Activated CD8-positive, alpha-beta T cell treated with anti-CD3 and anti-CD28 coated beads, Interleukin-2, amount 10 ng/mL, durations not matched to agents 7 days and 5 days (primary cell): ENCODE results near the gene SLK. TPM values are rescaled to one million over a fixed set of nuclear protein-coding genes. Genes with fewer than 3 reads are reported as not detected.

Experiments used
- ATAC-seq: fragments of 150-1000 bp; cut with Tn5 transposase; one replicate; pipeline ENCODE4 v1.10.0; 2021; ENCODE audit warnings: moderate library complexity
- CTCF ChIA-PET: fragments of 350-600 bp; sonication (Branson Sonifier 250); formaldehyde crosslinking; loops from one replicate; lab custom pipeline; 2021; ENCODE audit warnings: antibody characterized with exemption; lab: Charles Lee
- POLR2A ChIA-PET: fragments of 350-600 bp; sonication (Branson Sonifier 250); formaldehyde crosslinking; loops from one replicate; lab custom pipeline; 2021; ENCODE audit warnings: antibody characterized with exemption; lab: Charles Lee
- DNase-seq: peaks from one replicate; pipeline ENCODE4 v3.0.0-alpha.2; 2020
- H3K27ac Mint-ChIP-seq: one replicate; pipeline ENCODE4 v1.8.0; 2021; ENCODE audit warnings: mild to moderate bottlenecking, mixed read lengths
- H3K27me3 Mint-ChIP-seq: one replicate; pipeline ENCODE4 v1.8.0; 2021; ENCODE audit warnings: low read depth, mixed read lengths
- H3K36me3 Mint-ChIP-seq: one replicate; pipeline ENCODE4 v1.8.0; 2021; ENCODE audit warnings: low read depth, mixed read lengths
- H3K4me1 Mint-ChIP-seq: one replicate; pipeline ENCODE4 v1.8.0; 2021; ENCODE audit warnings: low read depth, mixed read lengths
- H3K4me3 Mint-ChIP-seq: one replicate; pipeline ENCODE4 v1.8.0; 2021; ENCODE audit warnings: mild to moderate bottlenecking, mixed read lengths
- H3K9me3 Mint-ChIP-seq: one replicate; pipeline ENCODE4 v1.8.0; 2022; ENCODE audit warnings: mixed read lengths; ENCODE audit not compliant: insufficient read depth
- total RNA-seq, 2 experiments: library from RNA; stranded (reverse); gene quantifications; one replicate each; pipeline ENCODE4 v1.2.3, GENCODE V29; 2021

Gene SLK
- total RNA-seq, 2 experiments from 2014 or later, result 32.6 to 33.5 TPM

DNA sequence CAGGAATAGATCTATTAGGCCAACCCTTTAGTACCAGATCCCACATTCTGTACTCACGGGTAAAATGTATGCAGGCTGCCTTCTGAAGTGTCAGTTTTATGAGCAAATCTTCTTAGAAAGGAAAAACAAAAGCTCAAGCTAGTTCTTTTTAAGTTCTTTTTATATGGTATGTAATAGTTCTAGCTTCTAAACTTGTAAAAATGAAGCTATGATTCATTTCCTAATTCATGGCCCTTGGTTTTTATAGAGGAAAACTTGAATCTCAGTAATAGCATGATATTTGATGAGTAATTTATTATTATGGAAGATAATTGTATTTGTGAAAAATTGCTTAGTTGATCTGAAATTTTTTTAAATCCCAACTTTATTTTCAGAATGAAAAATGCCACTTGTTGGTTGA, 54.3 kb downstream of the SLK start:
- POLR2A ChIA-PET, result no interaction called here

DNA sequence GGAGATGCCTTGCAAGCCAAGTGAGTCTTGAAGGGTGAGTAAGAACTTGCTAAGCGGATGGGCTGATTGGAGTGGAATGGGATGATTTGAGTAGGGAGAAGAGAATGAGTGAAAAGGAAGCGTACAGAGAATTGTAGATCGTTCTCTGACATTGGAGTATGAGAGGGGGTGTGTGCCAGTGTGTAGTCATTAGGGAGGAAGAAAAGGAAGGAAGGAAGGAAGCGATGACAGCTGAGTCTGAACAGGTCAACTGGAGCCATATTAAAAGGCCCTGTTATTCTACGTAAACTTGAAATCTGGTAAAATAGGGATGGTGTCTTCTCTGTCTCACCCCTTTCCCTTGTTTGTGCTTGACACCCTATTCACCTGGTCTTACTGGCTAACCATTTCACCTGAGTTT, 55.1 kb downstream of the SLK start:
- ChIA-PET POLR2A (no interaction called here), CTCF (interaction anchor here (1.5 kb wide), 1 partner anchor 100 kb away, joined by 4 read pairs; the partner anchor contains the start of gene SFR1)
- H3K4me3 Mint-ChIP-seq, result no peak overlapping the region
- DNase-seq, result no peak
- H3K27me3 Mint-ChIP-seq, result no peaks in the 10 kb centered on the region
- H3K4me1 Mint-ChIP-seq, result no peaks in the 10 kb centered on the region
- H3K9me3 Mint-ChIP-seq, result no peaks in the 10 kb centered on the region
- no peak for ATAC-seq
- no peak overlapping the region for H3K27ac Mint-ChIP-seq
- H3K36me3 Mint-ChIP-seq, result peaks cover 58% of the 10 kb centered on the region

More for the DNA sequence above, 54.3 kb downstream of the SLK start:
- Mint-ChIP-seq H3K4me3 (no peak overlapping the region), H3K9me3 (no peaks in the 10 kb centered on the region), H3K27me3 (no peaks in the 10 kb centered on the region), H3K36me3 (peaks cover 58% of the 10 kb centered on the region), H3K4me1 (no peaks in the 10 kb centered on the region), H3K27ac (no peak overlapping the region)
- CTCF ChIA-PET, result interaction anchor here (1.4 to 1.5 kb wide), 2 partner anchors 101 to 137 kb away, joined by 3 to 4 read pairs; partner anchors contain the start of gene SFR1
- ATAC-seq (no peak), DNase-seq (no peak)

DNA sequence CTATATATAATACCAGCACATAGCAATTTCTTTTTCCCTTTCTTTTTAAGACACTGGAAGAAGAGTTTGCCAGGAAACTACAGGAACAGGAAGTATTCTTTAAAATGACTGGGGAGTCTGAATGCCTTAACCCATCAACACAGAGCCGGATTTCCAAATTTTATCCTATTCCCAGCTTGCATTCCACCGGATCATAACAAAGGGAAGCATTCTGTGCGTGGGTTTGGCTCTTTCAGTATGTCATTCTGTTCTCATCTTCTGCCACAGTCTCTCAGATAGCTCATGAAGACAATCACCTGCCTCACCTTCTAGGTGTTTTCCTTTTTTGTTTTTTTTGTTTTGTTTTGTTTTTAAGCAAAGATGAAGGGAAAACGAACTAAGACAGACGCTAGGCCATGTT, 58.6 kb downstream of the SLK start:
- ChIA-PET CTCF (interaction anchor here (1.1 to 1.4 kb wide), 5 partner anchors 8 to 137 kb away, joined by 3 to 6 read pairs (median 3); partner anchors contain the start of gene SFR1), POLR2A (no interaction called here)
- H3K36me3 Mint-ChIP-seq, result peaks cover 47% of the 10 kb centered on the region

DNA sequence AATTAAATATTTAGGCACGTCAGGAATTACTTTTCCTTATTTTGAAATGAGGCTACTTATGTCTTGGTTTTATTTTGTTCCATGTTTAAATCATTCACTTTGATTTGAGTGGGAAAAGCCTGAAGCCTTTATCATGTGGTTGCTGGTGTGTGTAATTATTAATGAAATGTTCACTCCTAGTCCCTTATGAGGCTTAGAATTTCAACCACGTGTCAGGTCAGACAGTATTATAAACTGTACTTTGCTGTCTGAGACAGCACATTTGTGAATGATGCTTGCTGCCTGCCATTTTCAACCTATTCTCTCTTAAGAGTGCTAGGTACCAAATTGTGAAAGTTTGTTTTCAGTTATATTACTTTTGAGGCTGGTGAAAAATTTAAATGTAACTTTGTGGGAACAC, 59.8 kb downstream of the SLK start:
- no peak overlapping the region for H3K4me3 Mint-ChIP-seq
- DNase-seq, result no peak
- peaks cover 41% of the 10 kb centered on the region for H3K36me3 Mint-ChIP-seq
- POLR2A ChIA-PET, result no interaction called here
- H3K27me3 Mint-ChIP-seq, result no peaks in the 10 kb centered on the region
- CTCF ChIA-PET, result interaction anchor here (1.2 kb wide), 1 partner anchor 139 kb away, joined by 6 read pairs; no protein-coding TSS in a partner anchor
- H3K9me3 Mint-ChIP-seq, result no peaks in the 10 kb centered on the region
- H3K4me1 Mint-ChIP-seq, result no peaks in the 10 kb centered on the region
- no peak for ATAC-seq
- no peak overlapping the region for H3K27ac Mint-ChIP-seq

More for the DNA sequence above, 58.6 kb downstream of the SLK start:
- no peak overlapping the region for H3K27ac Mint-ChIP-seq
- H3K27me3 Mint-ChIP-seq, result no peaks in the 10 kb centered on the region
- no peak for ATAC-seq
- H3K4me1 Mint-ChIP-seq, result no peaks in the 10 kb centered on the region
- no peaks in the 10 kb centered on the region for H3K9me3 Mint-ChIP-seq
- DNase-seq, result no peak
- H3K4me3 Mint-ChIP-seq, result no peak overlapping the region

DNA sequence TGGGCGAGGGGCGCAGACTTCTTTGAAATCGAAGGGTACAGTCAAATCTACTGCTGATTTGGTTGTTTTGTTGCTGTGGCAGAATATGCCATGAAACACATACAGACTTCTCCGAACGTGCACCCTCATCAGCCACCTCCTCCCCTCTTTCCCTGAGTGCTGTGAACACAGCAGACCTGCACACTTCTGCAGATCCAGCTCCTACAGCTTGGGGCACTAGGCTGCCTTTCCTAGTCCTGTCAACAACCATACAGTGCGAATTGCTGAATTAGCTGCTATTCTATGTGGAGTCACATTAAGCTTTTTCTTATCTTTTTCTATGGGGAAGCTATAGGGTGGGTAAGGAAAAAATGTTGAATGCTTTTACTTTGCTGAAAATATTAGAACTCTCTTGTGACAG, 61.2 kb downstream of the SLK start:
- peaks cover 31% of the 10 kb centered on the region for H3K36me3 Mint-ChIP-seq
- H3K27me3 Mint-ChIP-seq, result no peaks in the 10 kb centered on the region
- no peaks in the 10 kb centered on the region for H3K4me1 Mint-ChIP-seq
- no peak overlapping the region for H3K4me3 Mint-ChIP-seq
- no peak overlapping the region for H3K27ac Mint-ChIP-seq
- DNase-seq (no peak), ATAC-seq (no peak)
- H3K9me3 Mint-ChIP-seq, result no peaks in the 10 kb centered on the region
- ChIA-PET CTCF (interaction anchor here (0.8 to 2.5 kb wide), 11 partner anchors 10 to 140 kb away, joined by 3 to 12 read pairs (median 4); partner anchors contain the start of gene SFR1), POLR2A (no interaction called here)

DNA sequence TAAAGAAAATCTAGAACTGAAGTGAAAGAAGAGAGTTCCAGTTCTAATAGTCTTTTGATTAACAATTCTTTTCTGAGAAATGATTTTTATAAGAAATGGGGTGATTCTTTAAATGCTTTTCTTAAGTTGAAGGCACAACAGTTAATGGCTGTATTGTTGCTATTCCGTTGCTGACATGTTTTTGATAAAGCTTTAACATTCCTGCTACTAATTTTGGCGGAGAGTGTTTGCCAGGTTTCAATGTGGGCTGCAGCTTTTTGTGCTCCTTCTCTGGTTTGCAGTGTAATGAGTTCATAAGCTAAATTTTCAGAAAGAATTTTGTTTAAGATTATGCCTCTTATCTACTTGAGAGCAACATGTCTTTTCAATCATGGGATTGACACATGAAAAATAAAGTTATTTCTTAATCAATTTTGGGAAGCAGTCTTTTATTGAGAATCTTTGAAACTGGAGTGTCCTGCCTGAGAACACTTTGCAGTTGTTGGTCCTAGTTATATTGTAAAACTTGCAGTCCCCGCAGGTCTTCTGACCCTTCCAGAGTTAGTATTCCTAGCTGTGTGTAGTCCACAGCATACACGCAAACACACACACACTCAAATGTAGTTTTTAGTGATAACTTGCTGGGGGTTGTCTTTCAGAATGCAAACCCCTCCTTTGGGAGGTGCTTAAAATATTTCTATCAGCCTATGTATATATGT, 62.0 kb downstream of the SLK start:
- Mint-ChIP-seq H3K9me3 (no peaks in the 10 kb centered on the region), H3K27ac (no peak overlapping the region), H3K27me3 (no peaks in the 10 kb centered on the region), H3K4me1 (no peaks in the 10 kb centered on the region), H3K36me3 (peaks cover 25% of the 10 kb centered on the region), H3K4me3 (no peak overlapping the region)
- DNase-seq, result no peak
- ChIA-PET POLR2A (interaction anchor here (0.6 kb wide), 1 partner anchor 93 kb away, joined by 5 read pairs; the partner anchor contains the start of gene SFR1), CTCF (interaction anchor here (0.6 to 2.5 kb wide), 13 partner anchors 11 to 141 kb away, joined by 3 to 12 read pairs (median 4); partner anchors contain the start of gene SFR1)
- ATAC-seq, result no peak

DNA sequence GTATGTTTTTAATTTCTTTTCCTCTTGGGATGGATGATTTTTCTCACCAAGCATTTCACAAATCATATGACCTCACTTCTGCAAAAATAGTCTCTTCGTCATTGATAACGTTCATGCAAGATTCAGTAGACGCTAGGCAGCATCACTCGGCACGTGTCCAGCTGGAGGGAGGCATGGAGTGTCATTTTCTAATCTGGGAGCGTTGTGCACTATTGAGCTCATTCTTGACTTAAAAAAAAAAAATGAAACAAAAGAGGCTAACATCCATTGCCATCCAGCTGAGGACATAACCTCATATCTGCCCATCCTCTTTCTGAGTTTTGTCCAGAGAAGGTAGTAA, 62.6 kb downstream of the SLK start:
- POLR2A ChIA-PET, result interaction anchor here (0.6 kb wide), 1 partner anchor 93 kb away, joined by 5 read pairs; the partner anchor contains the start of gene SFR1
- Mint-ChIP-seq H3K36me3 (peaks cover 20% of the 10 kb centered on the region), H3K27ac (no peak overlapping the region), H3K4me3 (no peak overlapping the region), H3K27me3 (no peaks in the 10 kb centered on the region), H3K9me3 (no peaks in the 10 kb centered on the region), H3K4me1 (no peaks in the 10 kb centered on the region)
- no peak for DNase-seq
- ATAC-seq, result no peak
- CTCF ChIA-PET, result interaction anchor here (0.6 to 2.5 kb wide), 7 partner anchors 11 to 317 kb away, joined by 3 to 12 read pairs (median 3); partner anchors contain the start of gene SFR1

DNA sequence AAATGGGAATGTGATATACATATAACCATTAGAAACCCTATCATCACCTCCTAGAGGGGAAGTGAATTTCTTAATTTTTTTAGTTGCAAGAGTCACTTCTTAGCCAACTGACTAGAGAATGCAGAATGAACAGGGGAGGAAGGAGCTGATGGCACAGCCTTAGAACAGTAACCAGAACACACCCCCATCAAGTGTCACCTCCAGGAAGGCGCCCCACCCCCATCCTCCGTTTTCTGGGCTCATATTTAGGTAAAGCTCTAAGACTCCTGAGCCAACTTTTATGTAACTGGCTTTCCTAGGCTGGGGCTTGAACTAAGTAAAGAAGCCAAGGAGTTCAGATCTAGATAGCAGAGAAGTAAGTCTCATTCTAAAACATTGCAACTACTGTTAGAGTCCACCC, 64.7 kb downstream of the SLK start:
- Mint-ChIP-seq H3K9me3 (no peaks in the 10 kb centered on the region), H3K4me1 (no peaks in the 10 kb centered on the region), H3K4me3 (no peak overlapping the region), H3K36me3 (peaks cover 8% of the 10 kb centered on the region), H3K27ac (no peak overlapping the region), H3K27me3 (no peaks in the 10 kb centered on the region)
- CTCF ChIA-PET, result no interaction called here
- DNase-seq, result no peak
- no peak for ATAC-seq
- POLR2A ChIA-PET, result no interaction called here

DNA sequence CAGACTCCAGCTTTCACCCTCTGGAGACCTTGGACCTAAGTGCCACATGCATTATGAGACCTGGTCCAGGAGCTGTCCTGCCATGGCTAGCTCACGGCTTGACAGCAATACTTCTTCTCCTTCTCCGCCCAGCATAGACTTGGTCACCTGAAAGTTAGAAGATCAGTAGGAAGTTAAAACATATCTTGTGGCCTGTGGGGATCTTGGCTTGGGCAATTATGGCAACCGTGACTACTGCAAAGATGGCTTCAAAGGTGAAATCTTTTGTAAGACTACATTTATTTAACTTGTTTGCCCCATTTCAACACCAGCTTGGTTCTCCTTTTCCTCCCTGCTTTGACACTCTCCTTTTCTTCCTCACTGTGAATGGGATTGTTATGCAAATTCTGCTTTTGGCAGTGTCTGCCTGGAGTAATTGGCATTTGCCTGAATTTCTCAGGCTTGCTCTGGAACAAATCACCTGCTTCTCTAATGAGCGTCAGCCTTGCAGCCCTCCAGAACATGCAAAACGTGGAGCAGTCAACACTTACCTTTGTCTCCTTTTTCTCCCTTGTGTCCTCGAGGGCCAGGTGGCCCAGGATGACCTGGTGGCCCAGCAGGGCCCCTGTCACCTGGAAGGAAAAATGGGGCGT, 65.3 kb downstream of the SLK start:
- H3K4me1 Mint-ChIP-seq, result no peaks in the 10 kb centered on the region
- DNase-seq (no peak), ATAC-seq (no peak)
- ChIA-PET POLR2A (no interaction called here), CTCF (interaction anchor here (2.0 kb wide), 1 partner anchor 144 kb away, joined by 7 read pairs; no protein-coding TSS in a partner anchor)
- H3K27ac Mint-ChIP-seq, result no peak overlapping the region
- H3K9me3 Mint-ChIP-seq, result no peaks in the 10 kb centered on the region
- peaks cover 8% of the 10 kb centered on the region for H3K36me3 Mint-ChIP-seq
- no peaks in the 10 kb centered on the region for H3K27me3 Mint-ChIP-seq
- H3K4me3 Mint-ChIP-seq, result no peak overlapping the region

DNA sequence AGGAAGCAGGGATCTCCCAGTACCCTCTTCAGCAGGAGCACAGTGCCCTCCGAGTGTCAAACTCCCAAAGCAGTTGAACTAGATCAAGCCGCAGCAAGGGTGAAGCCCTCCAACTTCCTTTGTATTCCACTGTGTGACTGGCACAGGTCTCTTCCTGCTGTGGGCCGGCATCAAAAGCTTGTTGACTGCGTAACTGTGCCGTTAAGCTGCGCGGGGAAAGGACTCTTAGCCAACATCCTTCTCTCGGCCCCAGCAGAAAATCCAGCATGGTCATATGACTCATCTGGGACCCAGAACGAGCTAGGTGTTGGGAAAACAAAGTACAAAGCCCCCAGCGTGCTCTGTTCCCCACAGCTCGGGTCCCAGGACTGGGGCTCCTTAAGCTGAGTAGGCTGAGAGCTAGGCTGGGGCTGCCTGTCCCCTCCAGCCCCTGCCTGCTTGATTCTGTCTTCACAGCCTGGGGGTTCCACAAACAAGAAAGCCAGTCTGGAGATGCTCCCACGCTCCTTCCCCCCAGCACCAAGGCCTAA, 66.5 kb downstream of the SLK start:
- ATAC-seq, result no peak
- no peaks in the 10 kb centered on the region for H3K27me3 Mint-ChIP-seq
- POLR2A ChIA-PET, result interaction anchor here (1.2 kb wide), 1 partner anchor 122 kb away, joined by 3 read pairs; no protein-coding TSS in a partner anchor
- DNase-seq, result no peak
- no peak overlapping the region for H3K4me3 Mint-ChIP-seq
- no peaks in the 10 kb centered on the region for H3K4me1 Mint-ChIP-seq
- H3K9me3 Mint-ChIP-seq, result no peaks in the 10 kb centered on the region
- CTCF ChIA-PET, result interaction anchor here (2.0 kb wide), 1 partner anchor 146 kb away, joined by 7 read pairs; no protein-coding TSS in a partner anchor
- H3K27ac Mint-ChIP-seq, result peak overlapping the region; percentile 16
- peaks cover 6% of the 10 kb centered on the region for H3K36me3 Mint-ChIP-seq

DNA sequence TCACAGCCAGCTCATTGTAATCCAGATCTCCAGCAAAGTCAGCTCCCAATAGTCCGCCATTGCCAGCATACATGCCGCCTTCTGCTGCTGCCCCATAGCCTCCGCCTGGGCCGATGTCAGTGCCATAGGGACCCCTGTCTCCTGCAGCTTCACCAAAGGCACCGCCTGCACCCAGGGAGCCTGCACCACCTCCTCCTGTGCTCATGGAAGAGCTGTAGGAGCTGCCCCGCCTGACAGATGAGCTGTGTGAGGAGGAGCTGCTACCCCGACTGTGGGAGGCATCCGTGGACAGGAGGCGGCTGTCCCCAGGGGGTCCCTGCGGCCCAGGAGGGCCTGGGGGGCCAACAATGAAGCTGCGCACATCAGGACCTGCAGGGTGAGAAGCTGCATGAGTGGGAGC, 67.0 kb downstream of the SLK start:
- Mint-ChIP-seq H3K27ac (peak overlapping the region; percentile 16), H3K9me3 (no peaks in the 10 kb centered on the region), H3K4me3 (no peak overlapping the region), H3K4me1 (no peaks in the 10 kb centered on the region), H3K27me3 (no peaks in the 10 kb centered on the region), H3K36me3 (peaks cover 6% of the 10 kb centered on the region)
- ChIA-PET CTCF (interaction anchor here (2.0 kb wide), 1 partner anchor 146 kb away, joined by 7 read pairs; no protein-coding TSS in a partner anchor), POLR2A (interaction anchor here (1.2 kb wide), 1 partner anchor 123 kb away, joined by 3 read pairs; no protein-coding TSS in a partner anchor)
- DNase-seq, result no peak
- ATAC-seq, result no peak
